Endothelial cell of umbilical vein (primary cell): Measurements from ENCODE around the gene TMEM253. TPM values are rescaled to one million over a fixed set of nuclear protein-coding genes. Genes with fewer than 3 reads are reported as not detected.

Experiments used
- BruUV-seq: library from RNA; stranded (reverse); fragments of 400-500 nt; replicated peaks from 2 replicates; lab custom pipeline; 2021; lab: Mats Ljungman, UMichigan
- CTCF ChIA-PET: fragments of 300-600, 350-600 bp; sonication (Branson Sonifier 250); formaldehyde crosslinking; loops from one replicate; lab custom pipeline; 2021; ENCODE audit warnings: antibody characterized with exemption, inconsistent platforms; lab: Charles Lee
- POLR2A ChIA-PET: fragments of 300-600, 350-600 bp; sonication (Branson Sonifier 250); formaldehyde crosslinking; loops from one replicate; lab custom pipeline; 2021; ENCODE audit warnings: antibody characterized with exemption, inconsistent platforms; lab: Charles Lee
- DNase-seq: peaks from one replicate; pipeline ENCODE4 v3.0.0-alpha.2; 2011; ENCODE audit warnings: low read depth, low spot score
- FAIRE-seq: peaks from 2 replicates; lab custom pipeline; 2011; peaks lifted over from hg19 to GRCh38; lab: Jason Lieb, UNC
- H2AFZ ChIP-seq: 2 replicates; pipeline ENCODE4 v1.6.0; 2012; ENCODE audit warnings: low read depth, low read length, control low read depth, inconsistent platforms
- H3K27ac ChIP-seq: 2 replicates; pipeline ENCODE4 v1.5.1; 2011; ENCODE audit warnings: low read depth, mild to moderate bottlenecking, control low read depth, low read length, moderate library complexity; ENCODE audit not compliant: insufficient read depth
- H3K27me3 ChIP-seq, 2 experiments: 2 replicates each; pipeline versions ENCODE4 v1.6.0 to v1.6.1; 2011; ENCODE audit warnings: low read length in 2 of 2, mixed read lengths in 1 of 2; ENCODE audit not compliant: control insufficient read depth in 2 of 2, insufficient read depth in 2 of 2
- H3K36me3 ChIP-seq, 2 experiments: 2 replicates in 1 of 2; 3 replicates in 1 of 2; pipeline ENCODE4 v1.5.1; 2011; ENCODE audit warnings: low read length in 2 of 2, mild to moderate bottlenecking in 1 of 2, moderate library complexity in 1 of 2; ENCODE audit not compliant: control insufficient read depth in 2 of 2, insufficient read depth in 2 of 2; ENCODE audit errors: extremely low read depth in 1 of 2
- H3K4me1 ChIP-seq: 3 replicates; pipeline ENCODE4 v1.5.1; 2011; ENCODE audit warnings: mild to moderate bottlenecking, low read length; ENCODE audit not compliant: control insufficient read depth, insufficient read depth; ENCODE audit errors: extremely low read depth
- H3K4me2 ChIP-seq: 2 replicates; pipeline ENCODE4 v1.6.1; 2011; ENCODE audit warnings: low read length, control low read depth, mixed read lengths; ENCODE audit not compliant: insufficient read depth
- H3K4me3 ChIP-seq, 3 experiments: fragments of 200-600 bp in 1 of 3; sonication (generic), shearing (Covaris generic) in 1 of 3; replicated peaks in 1 of 3; 2 replicates each; pipeline ENCODE4 v1.5.1; 2011 to 2016; ENCODE audit warnings: control low read depth in 3 of 3, low read length in 3 of 3, mild to moderate bottlenecking in 2 of 3, inconsistent platforms in 1 of 3, low read depth in 1 of 3, moderate library complexity in 1 of 3; ENCODE audit not compliant: insufficient read depth in 1 of 3
- H3K79me2 ChIP-seq: 2 replicates; pipeline ENCODE4 v1.6.0; 2012; ENCODE audit warnings: low read length, inconsistent platforms; ENCODE audit not compliant: control insufficient read depth, insufficient read depth
- H3K9ac ChIP-seq: replicated peaks from 2 replicates; pipeline ENCODE3; 2011; ENCODE audit warnings: low read length, control low read depth; ENCODE audit not compliant: insufficient read depth; ENCODE audit errors: extremely low read depth
- H3K9me1 ChIP-seq: replicated peaks from 3 replicates; pipeline ENCODE4 v1.6.0; 2011; ENCODE audit warnings: mild to moderate bottlenecking, low read length; ENCODE audit not compliant: control insufficient read depth, insufficient read depth; ENCODE audit errors: extremely low read depth
- H3K9me3 ChIP-seq: replicated peaks from 2 replicates; pipeline ENCODE4 v1.5.1; 2012; ENCODE audit warnings: low read length, inconsistent platforms; ENCODE audit not compliant: control insufficient read depth, insufficient read depth
- H4K20me1 ChIP-seq: replicated peaks from 2 replicates; pipeline ENCODE3; 2011; ENCODE audit warnings: mild to moderate bottlenecking, low read length; ENCODE audit not compliant: control insufficient read depth, insufficient read depth; ENCODE audit errors: extremely low read depth
- CTCF ChIP-seq, 2 donors: IDR thresholded peaks; 1 replicate in 1 of 2; 2 replicates in 1 of 2; pipeline ENCODE4 v1.5.1; 2011; ENCODE audit warnings: low read length in 2 of 2, mild to moderate bottlenecking in 2 of 2, moderate library complexity in 2 of 2, control low read depth in 1 of 2, inconsistent platforms in 1 of 2, low read depth in 1 of 2; ENCODE audit not compliant: insufficient read depth in 1 of 2; ENCODE audit errors: extremely low read depth in 1 of 2
- EZH2 ChIP-seq: IDR thresholded peaks from 2 replicates; pipeline ENCODE4 v1.6.1; 2012; ENCODE audit warnings: borderline replicate concordance, low read depth, mild to moderate bottlenecking, moderate library complexity, low read length, inconsistent platforms; ENCODE audit not compliant: severe bottlenecking
- FOS ChIP-seq: IDR thresholded peaks from 2 replicates; pipeline ENCODE4 v1.6.1; 2011; ENCODE audit warnings: mild to moderate bottlenecking, low read length, moderate library complexity, borderline replicate concordance; ENCODE audit not compliant: insufficient read depth
- GATA2 ChIP-seq: IDR thresholded peaks from 2 replicates; pipeline ENCODE4 v1.7.0; 2011; ENCODE audit warnings: low read depth, mild to moderate bottlenecking, moderate library complexity, mixed read lengths, low read length; ENCODE audit not compliant: insufficient read length, insufficient read depth
- JUN ChIP-seq: IDR thresholded peaks from 2 replicates; pipeline ENCODE4 v1.6.1; 2011; ENCODE audit warnings: borderline replicate concordance, low read depth; ENCODE audit not compliant: insufficient read length, insufficient read depth
- MAX ChIP-seq: IDR thresholded peaks from 2 replicates; pipeline ENCODE4 v1.6.1; 2011; ENCODE audit not compliant: insufficient read depth, insufficient read length
- MYC ChIP-seq: IDR thresholded peaks from one replicate; pipeline ENCODE4 v1.6.1; 2011; ENCODE audit warnings: mild to moderate bottlenecking, low read depth, low read length
- POLR2A ChIP-seq: IDR thresholded peaks from 2 replicates; pipeline ENCODE4 v1.6.1; 2012; ENCODE audit warnings: low read depth, mild to moderate bottlenecking, control low read depth, low read length
- dilution Hi-C: fragments of 300-500 bp; cut with MboI; formaldehyde crosslinking; loops from one replicate; pipeline ENCODE4 v1.15.0; 2019; ENCODE audit warnings: low sequenced_read_pairs; ENCODE audit not compliant: extremely low pct_ligation_motif_present
- intact Hi-C: fragments of 100-400 bp; cut with micrococcal nuclease; formaldehyde crosslinking; loops from one replicate; pipeline ENCODE4 v1.10.0; 2022
- polyA plus RNA-seq, 4 experiments: library from polyadenylated mRNA; depleted of rRNA in 3 of 4; stranded (reverse) in 3 of 4; unstranded in 1 of 4; fragments of >200 nt; gene quantifications; 2 replicates each; pipeline versions ENCODE4 v1.2.1 to v1.2.3, GENCODE V29; 2011 to 2012; ENCODE audit warnings: missing spikeins in 1 of 4
- total RNA-seq: library from RNA; stranded (reverse); gene quantifications from 2 replicates; pipeline ENCODE4 v1.2.3, GENCODE V29; 2021

Gene TMEM253
- total and polyA plus RNA-seq, 2 donors (not counting 3 experiments of a cell fraction or from before 2014, with no cell fraction given), result 0.25 TPM; not detected in 1

GRCh38 chr14:21106176-21106497 lies 5.3 kb downstream of the TMEM253 start:
- Histone ChIP-seq H3K9me3 (no peaks in the 10 kb centered on the region), H3K27me3 (peaks cover 4 to 5% of the 10 kb centered on the region in 2 experiments), H3K27ac (no peak overlapping the region), H3K4me2 (no peak overlapping the region), H3K79me2 (no peaks in the 10 kb centered on the region), H3K36me3 (no peaks in the 10 kb centered on the region), H3K9ac (no peak overlapping the region), H4K20me1 (no peaks in the 10 kb centered on the region), H3K4me1 (peaks cover 14% of the 10 kb centered on the region), H3K4me3 (no peak overlapping the region), H3K9me1 (no peaks in the 10 kb centered on the region), H2AFZ (no peak overlapping the region)
- no peak for TF ChIP-seq GATA2
- TF ChIP-seq POLR2A, result no peak
- TF ChIP-seq FOS, result no peak
- TF ChIP-seq EZH2, result no peak
- TF ChIP-seq JUN, result no peak
- no peak for TF ChIP-seq MYC
- no peak for TF ChIP-seq MAX
- no peak for TF ChIP-seq CTCF (IDR thresholded peaks at IDR 0.05; ENCODE audit: extremely low read depth in 1 of 2, insufficient read depth in 1 of 2, low read depth in 1 of 2, low read length in 2 of 2)
- FAIRE-seq (no peak), DNase-seq (no peak)
- no TSS peak for BruUV-seq
- dilution Hi-C loops, result no loop called here
- POLR2A ChIA-PET, result no interaction called here
- CTCF ChIA-PET, result interaction anchor here (2.8 to 10.4 kb wide), 5 partner anchors 10 to 91 kb away, joined by 36 to 310 read pairs (median 130); partner anchors contain the start of gene ARHGEF40
- intact Hi-C loops, result no loop called here
